Calu3 (cell line): ENCODE data around the gene YTHDC2. TPM values are rescaled to one million over a fixed set of nuclear protein-coding genes. Genes with fewer than 3 reads are reported as not detected.

Source experiments
- BruUV-seq: library from RNA; stranded (reverse); fragments of 400-500 nt; replicated peaks from 2 replicates; lab custom pipeline; 2021; lab: Mats Ljungman, UMichigan
- CTCF ChIA-PET: fragments of 300-600 bp; sonication (Branson Sonifier 250); formaldehyde crosslinking; loops from one replicate; lab custom pipeline; 2022; ENCODE audit warnings: antibody characterized with exemption; lab: Charles Lee
- DNase-seq: peaks from one replicate; pipeline ENCODE4 v3.0.0; 2022
- H3K27ac Mint-ChIP-seq: one replicate; pipeline ENCODE4 v1.8.0; 2022; ENCODE audit warnings: mixed read lengths; ENCODE audit not compliant: unreplicated experiment
- H3K27me3 Mint-ChIP-seq: one replicate; pipeline ENCODE4 v1.8.0; 2022; ENCODE audit warnings: mixed read lengths; ENCODE audit not compliant: unreplicated experiment
- H3K36me3 Mint-ChIP-seq: one replicate; pipeline ENCODE4 v1.8.0; 2022; ENCODE audit warnings: mild to moderate bottlenecking, moderate library complexity, mixed read lengths; ENCODE audit not compliant: insufficient read depth, unreplicated experiment
- H3K4me1 Mint-ChIP-seq: one replicate; pipeline ENCODE4 v1.8.0; 2022; ENCODE audit warnings: mild to moderate bottlenecking, low read depth, mixed read lengths; ENCODE audit not compliant: unreplicated experiment
- H3K4me3 Mint-ChIP-seq: one replicate; pipeline ENCODE4 v1.8.0; 2022; ENCODE audit warnings: mild to moderate bottlenecking, low read depth, moderate library complexity, mixed read lengths; ENCODE audit not compliant: unreplicated experiment
- H3K9me3 Mint-ChIP-seq: one replicate; pipeline ENCODE4 v1.8.0; 2022; ENCODE audit warnings: low read depth, mixed read lengths; ENCODE audit not compliant: unreplicated experiment
- intact Hi-C: fragments of 100-400 bp; cut with micrococcal nuclease; formaldehyde crosslinking; loops from one replicate; pipeline ENCODE4 v1.10.0; 2022; ENCODE audit not compliant: unreplicated experiment
- total RNA-seq: library from RNA; stranded (reverse); gene quantifications from 2 replicates; pipeline ENCODE4 v1.2.3, GENCODE V29; 2022
- TF ChIP-seq, protein P1 (sequence below): fragments of 200-600 bp; IDR thresholded peaks from one replicate; pipeline ENCODE4 v1.8.0; 2022; ENCODE audit warnings: antibody characterized with exemption; ENCODE audit not compliant: unreplicated experiment

YTHDC2 gene
- total RNA-seq, 1 experiment from 2014 or later = 31.8 TPM

DNA sequence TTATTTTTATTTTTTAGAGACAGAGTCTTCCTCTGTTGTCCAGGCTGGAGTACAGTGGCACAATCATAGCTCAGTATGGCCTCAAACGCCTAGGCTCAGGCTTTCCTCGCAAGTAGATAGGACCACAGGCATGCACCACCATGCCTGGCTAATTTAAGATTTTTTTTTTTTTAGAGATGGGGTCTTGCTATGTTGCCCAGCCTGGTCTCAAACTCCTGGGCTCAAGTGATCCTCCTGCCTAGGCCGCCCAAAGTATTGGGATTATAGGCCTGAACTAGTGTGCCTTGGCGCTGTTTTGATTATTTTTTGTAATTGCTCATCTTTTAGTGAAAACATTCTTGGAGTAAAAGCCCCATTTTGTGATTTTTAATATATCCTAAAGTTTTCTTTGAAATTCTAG is 5.4 kb downstream of the YTHDC2 start:
- CTCF ChIA-PET = no interaction called here
- Mint-ChIP-seq H3K27me3 (no peaks in the 10 kb centered on the region), H3K4me1 (peaks cover 18% of the 10 kb centered on the region), H3K36me3 (peaks cover 20% of the 10 kb centered on the region), H3K9me3 (no peaks in the 10 kb centered on the region), H3K27ac (no peak overlapping the region), H3K4me3 (no peak overlapping the region)
- intact Hi-C loops = no loop called here
- BruUV-seq = no TSS peak
- DNase-seq = no peak
- TF ChIP-seq, protein P1, sequence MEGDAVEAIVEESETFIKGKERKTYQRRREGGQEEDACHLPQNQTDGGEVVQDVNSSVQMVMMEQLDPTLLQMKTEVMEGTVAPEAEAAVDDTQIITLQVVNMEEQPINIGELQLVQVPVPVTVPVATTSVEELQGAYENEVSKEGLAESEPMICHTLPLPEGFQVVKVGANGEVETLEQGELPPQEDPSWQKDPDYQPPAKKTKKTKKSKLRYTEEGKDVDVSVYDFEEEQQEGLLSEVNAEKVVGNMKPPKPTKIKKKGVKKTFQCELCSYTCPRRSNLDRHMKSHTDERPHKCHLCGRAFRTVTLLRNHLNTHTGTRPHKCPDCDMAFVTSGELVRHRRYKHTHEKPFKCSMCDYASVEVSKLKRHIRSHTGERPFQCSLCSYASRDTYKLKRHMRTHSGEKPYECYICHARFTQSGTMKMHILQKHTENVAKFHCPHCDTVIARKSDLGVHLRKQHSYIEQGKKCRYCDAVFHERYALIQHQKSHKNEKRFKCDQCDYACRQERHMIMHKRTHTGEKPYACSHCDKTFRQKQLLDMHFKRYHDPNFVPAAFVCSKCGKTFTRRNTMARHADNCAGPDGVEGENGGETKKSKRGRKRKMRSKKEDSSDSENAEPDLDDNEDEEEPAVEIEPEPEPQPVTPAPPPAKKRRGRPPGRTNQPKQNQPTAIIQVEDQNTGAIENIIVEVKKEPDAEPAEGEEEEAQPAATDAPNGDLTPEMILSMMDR = no peak

DNA sequence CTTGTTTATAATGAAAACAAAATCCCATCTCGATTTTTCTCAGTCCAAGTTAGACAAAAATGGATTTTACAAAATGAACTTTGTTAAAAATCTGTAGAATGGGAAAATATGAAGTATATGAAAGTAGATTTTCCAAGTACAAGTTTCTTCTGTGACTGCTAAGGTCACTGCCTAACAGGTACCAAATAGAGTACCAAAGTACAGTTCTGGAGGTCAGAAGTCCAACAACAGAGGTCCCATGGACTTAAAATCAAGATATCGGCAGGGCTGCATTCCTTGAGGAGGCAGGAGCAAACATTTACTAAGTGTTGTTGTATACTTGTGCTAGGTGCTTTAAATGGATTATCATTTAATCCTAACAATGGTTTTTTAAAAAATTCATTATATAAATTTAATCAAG is 5.9 kb downstream of the YTHDC2 start:
- intact Hi-C loops = no loop called here
- no peak overlapping the region for H3K27ac Mint-ChIP-seq

DNA sequence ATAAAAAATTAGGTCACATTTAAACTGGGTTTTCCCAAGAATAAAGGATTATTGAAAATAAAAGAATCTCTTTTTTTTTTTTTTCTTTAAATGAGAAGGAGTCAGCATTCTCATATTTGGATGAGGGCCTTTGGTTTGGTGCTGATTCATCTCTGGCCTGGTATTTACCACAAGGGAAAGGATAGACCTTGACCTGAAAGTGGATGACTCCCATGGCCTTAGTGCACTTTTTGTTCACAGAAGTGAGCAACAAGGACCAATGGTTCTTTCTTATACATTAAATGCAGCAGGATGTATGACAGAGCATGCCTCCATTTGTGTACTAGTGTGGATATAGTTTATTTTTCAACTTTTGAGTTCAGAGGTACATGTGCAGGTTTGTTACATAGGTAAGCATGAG is 6.9 kb downstream of the YTHDC2 start:
- Mint-ChIP-seq H3K27me3 (no peaks in the 10 kb centered on the region), H3K27ac (no peak overlapping the region), H3K36me3 (peaks cover 11% of the 10 kb centered on the region), H3K4me3 (no peak overlapping the region), H3K4me1 (peaks cover 4% of the 10 kb centered on the region), H3K9me3 (no peaks in the 10 kb centered on the region)
- TF ChIP-seq, protein P1 = no peak
- BruUV-seq = no TSS peak
- intact Hi-C loops = no loop called here
- CTCF ChIA-PET = no interaction called here
- no peak for DNase-seq

More for the DNA sequence above, 5.9 kb downstream of the YTHDC2 start:
- Mint-ChIP-seq H3K4me3 (no peak overlapping the region), H3K4me1 (peaks cover 14% of the 10 kb centered on the region), H3K9me3 (no peaks in the 10 kb centered on the region), H3K27me3 (no peaks in the 10 kb centered on the region), H3K36me3 (peaks cover 15% of the 10 kb centered on the region)
- CTCF ChIA-PET = no interaction called here
- no TSS peak for BruUV-seq
- TF ChIP-seq, protein P1 = no peak
- no peak for DNase-seq

DNA sequence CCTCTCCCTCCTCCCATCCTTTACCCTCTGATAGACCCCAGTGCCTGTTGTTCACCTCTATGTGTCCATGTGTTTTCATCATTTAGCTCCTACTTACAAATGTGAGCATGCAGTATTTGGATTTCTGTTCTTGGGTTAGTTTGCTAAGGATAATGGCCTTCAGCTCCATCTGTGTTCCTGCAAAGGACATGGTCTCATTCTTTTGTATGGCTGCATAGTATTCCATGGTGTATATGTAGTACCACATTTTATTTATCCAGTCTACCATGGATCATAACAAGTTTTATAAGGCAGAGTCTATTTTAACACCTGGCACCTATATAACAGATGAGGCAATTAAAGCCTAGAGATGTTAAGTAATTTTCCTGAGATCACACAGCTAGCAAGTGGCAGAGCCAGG is 7.4 kb downstream of the YTHDC2 start:
- Mint-ChIP-seq H3K9me3 (no peaks in the 10 kb centered on the region), H3K4me1 (no peaks in the 10 kb centered on the region), H3K27ac (no peak overlapping the region), H3K27me3 (no peaks in the 10 kb centered on the region), H3K4me3 (no peak overlapping the region), H3K36me3 (peaks cover 11% of the 10 kb centered on the region)
- no TSS peak for BruUV-seq
- intact Hi-C loops = no loop called here
- no peak for DNase-seq
- TF ChIP-seq, protein P1 = no peak
- CTCF ChIA-PET = no interaction called here

DNA sequence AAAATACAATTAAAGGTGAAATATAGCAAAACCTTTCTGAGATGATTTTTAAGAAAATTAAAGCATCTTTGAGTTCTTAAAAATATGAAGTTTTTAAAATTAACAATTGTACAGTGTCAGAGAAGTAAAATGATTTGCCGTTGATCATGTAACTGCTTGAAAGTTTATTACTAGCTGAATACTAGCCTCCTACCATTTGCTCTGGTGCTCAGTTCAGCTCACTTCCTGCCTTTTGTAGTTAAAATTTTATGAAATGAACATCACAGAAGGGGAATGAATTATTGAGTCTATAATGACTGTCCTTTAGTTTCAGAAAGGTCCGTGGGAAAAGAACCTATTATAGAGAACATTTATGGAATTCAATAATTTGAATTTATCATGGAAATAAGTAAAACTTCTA is 9.7 kb downstream of the YTHDC2 start:
- no peaks in the 10 kb centered on the region for H3K4me1 Mint-ChIP-seq
- CTCF ChIA-PET = no interaction called here
- TF ChIP-seq, protein P1 = no peak
- no peak overlapping the region for H3K4me3 Mint-ChIP-seq
- no TSS peak for BruUV-seq
- no peak overlapping the region for H3K27ac Mint-ChIP-seq
- H3K36me3 Mint-ChIP-seq = peaks cover 8% of the 10 kb centered on the region
- no peaks in the 10 kb centered on the region for H3K27me3 Mint-ChIP-seq
- DNase-seq = no peak
- H3K9me3 Mint-ChIP-seq = no peaks in the 10 kb centered on the region
- intact Hi-C loops = no loop called here
